LNCAP (cell line): Measurements from ENCODE around the gene GCSAM.
A peak's percentile ranks its signal among the peaks of the same experiment; 100 is the strongest.

Experiments
- TF ChIP-seq, protein P1 (sequence below): fragments of 450-650 bp; IDR thresholded peaks from 2 replicates; pipeline ENCODE4 v1.5.1; 2017; ENCODE audit warnings: mild to moderate bottlenecking

Gene GCSAM

DNA sequence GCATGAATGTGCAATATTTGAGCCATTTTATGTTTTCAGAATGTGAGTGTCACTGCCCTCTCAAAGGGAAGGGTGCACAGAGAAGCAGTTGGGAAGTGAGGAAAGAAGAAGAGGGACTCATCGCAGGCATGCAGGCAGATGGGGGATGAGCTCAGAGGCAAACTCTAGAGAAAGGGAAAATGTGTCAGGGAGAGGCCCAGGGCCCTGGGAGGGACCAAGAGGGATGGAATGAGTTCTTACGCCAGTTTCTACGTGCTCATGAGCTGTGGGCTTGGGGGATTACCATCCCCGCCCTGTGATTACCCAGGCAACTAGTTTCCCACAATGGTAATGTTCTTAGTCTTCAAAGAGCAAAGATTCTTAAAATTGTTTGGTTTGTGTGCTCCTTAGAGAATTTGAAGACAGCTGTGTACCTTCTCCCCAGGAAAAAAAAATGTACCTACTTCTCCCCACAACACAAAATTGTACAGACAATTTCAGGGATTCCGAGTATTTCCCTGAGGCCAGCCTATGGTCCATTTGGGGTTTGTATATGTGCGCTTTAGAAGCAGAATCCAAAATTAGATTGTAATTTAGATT lies 17.8 kb downstream of the GCSAM start:
- TF ChIP-seq, protein P1, sequence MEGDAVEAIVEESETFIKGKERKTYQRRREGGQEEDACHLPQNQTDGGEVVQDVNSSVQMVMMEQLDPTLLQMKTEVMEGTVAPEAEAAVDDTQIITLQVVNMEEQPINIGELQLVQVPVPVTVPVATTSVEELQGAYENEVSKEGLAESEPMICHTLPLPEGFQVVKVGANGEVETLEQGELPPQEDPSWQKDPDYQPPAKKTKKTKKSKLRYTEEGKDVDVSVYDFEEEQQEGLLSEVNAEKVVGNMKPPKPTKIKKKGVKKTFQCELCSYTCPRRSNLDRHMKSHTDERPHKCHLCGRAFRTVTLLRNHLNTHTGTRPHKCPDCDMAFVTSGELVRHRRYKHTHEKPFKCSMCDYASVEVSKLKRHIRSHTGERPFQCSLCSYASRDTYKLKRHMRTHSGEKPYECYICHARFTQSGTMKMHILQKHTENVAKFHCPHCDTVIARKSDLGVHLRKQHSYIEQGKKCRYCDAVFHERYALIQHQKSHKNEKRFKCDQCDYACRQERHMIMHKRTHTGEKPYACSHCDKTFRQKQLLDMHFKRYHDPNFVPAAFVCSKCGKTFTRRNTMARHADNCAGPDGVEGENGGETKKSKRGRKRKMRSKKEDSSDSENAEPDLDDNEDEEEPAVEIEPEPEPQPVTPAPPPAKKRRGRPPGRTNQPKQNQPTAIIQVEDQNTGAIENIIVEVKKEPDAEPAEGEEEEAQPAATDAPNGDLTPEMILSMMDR = no peak

GRCh38 chr3:112114576-112115160 lies 18.4 kb downstream of the GCSAM start:
- TF ChIP-seq, protein P1 = no peak

GRCh38 chr3:112111785-112112402 lies 21.2 kb downstream of the GCSAM start:
- TF ChIP-seq, protein P1 = peak; percentile 88

DNA sequence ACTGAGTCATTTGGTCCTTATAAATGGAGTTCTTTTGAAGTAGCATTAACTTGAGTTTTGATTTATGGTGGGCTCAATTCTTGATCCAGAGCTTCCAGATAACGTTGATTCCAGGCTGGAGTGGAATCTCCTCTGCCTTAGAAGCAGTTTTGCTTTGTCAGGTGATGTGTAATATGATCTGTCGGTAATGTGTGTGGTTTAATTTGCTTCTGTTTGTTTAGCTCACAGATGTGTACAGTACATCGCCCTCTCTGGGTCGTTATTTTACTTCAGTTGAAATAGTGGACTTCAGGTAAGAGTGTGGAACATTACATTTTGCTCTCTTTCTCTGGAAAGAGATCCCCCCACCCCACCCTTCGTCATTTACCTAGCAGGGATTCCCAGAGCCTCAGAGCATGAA lies 23.7 kb downstream of the GCSAM start:
- TF ChIP-seq, protein P1 = no peak

- TF ChIP-seq, protein P1 = no peak
Observed at GRCh38 chr3:112104774-112105173, 28.3 kb downstream of the GCSAM start.

GRCh38 chr3:112101916-112102315 lies 31.1 kb downstream of the GCSAM start:
- TF ChIP-seq, protein P1 = no peak

DNA sequence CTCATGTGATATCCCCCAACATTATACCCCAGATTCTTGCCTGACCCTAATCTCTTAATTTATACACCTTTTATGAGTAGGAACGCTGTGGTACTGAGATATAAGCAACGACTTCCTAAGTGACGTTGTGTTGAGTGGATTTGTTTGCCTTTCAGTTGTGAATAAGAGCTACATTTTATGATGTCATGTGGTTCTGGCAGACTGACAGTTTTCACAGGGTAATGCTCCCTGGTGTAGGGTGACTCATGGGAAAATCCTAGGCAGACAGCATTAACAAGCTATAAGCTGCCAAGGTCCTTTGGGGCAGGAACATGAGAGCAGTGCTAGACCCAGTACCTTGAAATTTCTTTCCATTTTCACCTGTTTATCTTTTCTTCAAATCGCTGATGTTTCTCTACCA lies 35.7 kb downstream of the GCSAM start:
- TF ChIP-seq, protein P1 = no peak
